HepG2 (cell line): ENCODE measurements around the gene PCYOX1L. TPM values are rescaled to one million over a fixed set of nuclear protein-coding genes. Genes with fewer than 3 reads are reported as not detected.
A peak's percentile ranks its signal among the peaks of the same experiment; 100 is the strongest.

Source experiments
- ATAC-seq: fragments of 200-7000 bp; cut with Tn5 transposase; 3 replicates; pipeline ENCODE4 v1.9.1; 2020; ENCODE audit warnings: mild to moderate bottlenecking, moderate library complexity
- BruUV-seq: library from RNA; stranded (reverse); fragments of 400-500 nt; replicated peaks from 2 replicates; lab custom pipeline; 2021; lab: Mats Ljungman, UMichigan
- CTCF ChIA-PET: fragments of 300-600 bp; formaldehyde crosslinking; extraction: SDS; loops from one replicate; lab custom pipeline; 2021; ENCODE audit warnings: low total read pairs, inconsistent platforms, low intra/inter-chr PET ratio; lab: Yijun Ruan, JAX
- POLR2A ChIA-PET: fragments of 350-600 bp; sonication (Branson Sonifier 250); formaldehyde crosslinking; loops from one replicate; lab custom pipeline; 2020; ENCODE audit warnings: antibody characterized with exemption, inconsistent platforms; lab: Yijun Ruan, JAX
- DNase-seq: peaks from one replicate; pipeline ENCODE4 v3.0.0-alpha.2; 2015; ENCODE audit warnings: low spot score
- FAIRE-seq: peaks from 3 replicates; lab custom pipeline; 2011; peaks lifted over from hg19 to GRCh38; lab: Jason Lieb, UNC
- H2AFZ ChIP-seq: one replicate; pipeline ENCODE4 v1.6.1; 2011; ENCODE audit warnings: low read length, inconsistent platforms
- H3K27ac ChIP-seq: fragments of 300-600 bp; 3 replicates; pipeline ENCODE4 v1.8.0; 2011; ENCODE audit warnings: mixed run types, mild to moderate bottlenecking, mixed read lengths, low read length, inconsistent platforms; ENCODE audit not compliant: insufficient read depth; ENCODE audit errors: extremely low read length
- H3K27me3 ChIP-seq, 2 experiments: fragments of 200-600 bp in 1 of 2; 2 replicates in 1 of 2; 3 replicates in 1 of 2; pipeline versions ENCODE4 v1.6.0 to v1.8.0; 2011; ENCODE audit warnings: low read length in 2 of 2, mild to moderate bottlenecking in 2 of 2, moderate library complexity in 2 of 2, inconsistent platforms in 1 of 2; ENCODE audit not compliant: insufficient read depth in 2 of 2, control insufficient read depth in 1 of 2
- H3K36me3 ChIP-seq, 2 experiments: fragments of 200-600 bp in 1 of 2; replicated peaks in 1 of 2; 2 replicates in 1 of 2; 3 replicates in 1 of 2; pipeline versions ENCODE4 v1.5.1 to v1.8.0; 2011; ENCODE audit warnings: low read length in 2 of 2, inconsistent platforms in 1 of 2; ENCODE audit not compliant: insufficient read depth in 2 of 2, control insufficient read depth in 1 of 2
- H3K4me1 ChIP-seq: 2 replicates; pipeline ENCODE4 v1.5.1; 2012; ENCODE audit warnings: low read length, inconsistent platforms; ENCODE audit not compliant: insufficient read depth
- H3K4me2 ChIP-seq: 2 replicates; pipeline ENCODE4 v1.6.0; 2011; ENCODE audit warnings: low read depth, low read length, inconsistent platforms
- H3K4me3 ChIP-seq, 3 experiments: fragments of 200-600 bp in 1 of 3; sonication (generic), shearing (Covaris generic) in 1 of 3; replicated peaks in 1 of 3; 2 replicates each; pipeline ENCODE4 v1.5.1; 2011 to 2016; ENCODE audit warnings: low read length in 3 of 3, inconsistent platforms in 2 of 3, low read depth in 2 of 3, mild to moderate bottlenecking in 2 of 3, control low read depth in 1 of 3, mixed read lengths in 1 of 3; ENCODE audit not compliant: insufficient read depth in 1 of 3
- H3K79me2 ChIP-seq: one replicate; pipeline ENCODE4 v1.6.1; 2011; ENCODE audit warnings: low read length, inconsistent platforms; ENCODE audit not compliant: insufficient read depth
- H3K9ac ChIP-seq: 2 replicates; pipeline ENCODE4 v1.6.0; 2011; ENCODE audit warnings: mild to moderate bottlenecking, low read depth, low read length, inconsistent platforms; ENCODE audit not compliant: insufficient read depth
- H3K9me3 ChIP-seq: 2 replicates; pipeline ENCODE4 v1.5.1; 2012; ENCODE audit warnings: mild to moderate bottlenecking, low read length
- H4K20me1 ChIP-seq: 2 replicates; pipeline ENCODE4 v1.6.0; 2011; ENCODE audit warnings: inconsistent platforms, mild to moderate bottlenecking, low read length, moderate library complexity; ENCODE audit not compliant: insufficient read depth
- HDAC1 ChIP-seq: sonication (generic); formaldehyde crosslinking; IDR thresholded peaks from 2 replicates; pipeline ENCODE4 v1.5.1; 2020; ENCODE audit warnings: mild to moderate bottlenecking, missing genetic modification reagents
- MBNL3 ChIP-seq: fragments of 250-450 bp; sonication (Bioruptor Pico); conservative IDR thresholded peaks from 2 replicates; pipeline ENCODE4 v1.8.0; 2022; ENCODE audit warnings: mild to moderate bottlenecking, inconsistent platforms
- RARG ChIP-seq: sonication (generic); formaldehyde crosslinking; IDR thresholded peaks from 2 replicates; pipeline ENCODE4 v1.4.0; 2020; ENCODE audit warnings: low read depth, mild to moderate bottlenecking, missing genetic modification reagents
- RBFOX2 ChIP-seq: fragments of 200-400 bp; formaldehyde crosslinking; IDR thresholded peaks from 2 replicates; pipeline ENCODE4 v1.6.1; 2017; ENCODE audit warnings: low read depth, mild to moderate bottlenecking, low read length
- SPEN ChIP-seq: sonication (generic); formaldehyde crosslinking; IDR thresholded peaks from 2 replicates; pipeline ENCODE4 v1.5.1; 2020; ENCODE audit warnings: low read depth, mild to moderate bottlenecking, missing genetic modification reagents
- ZFY ChIP-seq: sonication (generic); formaldehyde crosslinking; IDR thresholded peaks from 2 replicates; pipeline ENCODE4 v1.4.0; 2020; ENCODE audit warnings: missing genetic modification reagents
- ZNF629 ChIP-seq: sonication (generic); formaldehyde crosslinking; conservative IDR thresholded peaks from 2 replicates; pipeline ENCODE4 v1.5.0; 2020; ENCODE audit warnings: missing genetic modification reagents
- WGBS: methylation state at CpG from one replicate; pipeline ENCODE4 v1.1.6; 2017; ENCODE audit warnings: low lambda C conversion rate; 5-methylcytosine and 5-hydroxymethylcytosine counted together
- in situ Hi-C: cut with HindIII; loops from 2 replicates; pipeline ENCODE4 v1.10.0; 2017; ENCODE audit warnings: low pct_unique_long_range_greater_than_20kb; ENCODE audit not compliant: extremely low pct_ligation_motif_present
- intact Hi-C: fragments of 100-400 bp; cut with micrococcal nuclease; formaldehyde crosslinking; loops from one replicate; pipeline ENCODE4 v1.10.0; 2022; ENCODE audit not compliant: unreplicated experiment
- polyA plus RNA-seq, 8 experiments: library from polyadenylated mRNA; depleted of rRNA in 3 of 8; stranded (reverse) in 7 of 8; unstranded in 1 of 8; fragments of >200 nt; fragmentation: Illumina TruSeq in 4 of 8; extraction: Trizol in 4 of 8; gene quantifications; 2 replicates each; pipeline versions ENCODE4 v1.2.1 to v1.2.3, GENCODE V29; 2011 to 2016; ENCODE audit warnings: low read depth in 4 of 8, missing spikeins in 1 of 8, mixed read lengths in 1 of 8; ENCODE audit not compliant: insufficient read depth in 1 of 8
- total RNA-seq, 5 experiments: library from RNA; depleted of rRNA; stranded (reverse); fragments of >200 nt; fragmentation: Illumina TruSeq; extraction: Trizol; gene quantifications; 2 replicates each; pipeline ENCODE4 v1.2.3, GENCODE V29; 2016; ENCODE audit warnings: low read depth in 1 of 5

PCYOX1L gene
- total and polyA plus RNA-seq, 2 of the 13 experiments (the other 11 are each of a cell fraction or from before 2014, with no cell fraction given) = 1.00 to 3.7 TPM

- Histone ChIP-seq H2AFZ (no peak overlapping the region), H3K36me3 (no peaks in the 10 kb centered on the region), H3K4me2 (peak overlapping the region; percentile 63), H3K27me3 (peaks cover 0 to 3% of the 10 kb centered on the region in 2 experiments; a peak in 1 of 5 replicates), H3K4me1 (peaks cover 57% of the 10 kb centered on the region), H3K9ac (peak overlapping the region; percentile 25; the same call in 1 of the 2 replicates), H3K9me3 (no peaks in the 10 kb centered on the region), H4K20me1 (no peaks in the 10 kb centered on the region), H3K27ac (no peak overlapping the region), H3K4me3 (peak overlapping the region in 1 of 3 experiments; percentile 49; a peak in 3 of 6 replicates), H3K79me2 (no peaks in the 10 kb centered on the region)
- ChIA-PET POLR2A (interaction anchor here (1.1 to 2.0 kb wide), 3 partner anchors 13 to 59 kb away, joined by 3 to 7 read pairs (median 5); partner anchors contain the start of gene GRPEL2), CTCF (interaction anchor here (3.4 kb wide), 1 partner anchor 51 kb away, joined by 35 read pairs; no protein-coding TSS in a partner anchor)
- no peak for ATAC-seq
- in situ Hi-C loops = loop anchor here (10.0 kb wide), 1 partner anchor 55 kb away; no protein-coding TSS in a partner anchor
- TSS peak; percentile 79 for BruUV-seq
- intact Hi-C loops = no loop called here
- FAIRE-seq = no peak
- DNase-seq = no peak
- 66% methylated on average over 5 of the region's 5 CpGs for WGBS
- TF ChIP-seq ZFY (CRISPR knock-in tag) (peak; percentile 22; the same call in 1 of the 2 replicates), MBNL3 (CRISPR knock-in tag) (no peak), ZNF629 (CRISPR knock-in tag) (peak; percentile 83), RARG (no peak), RBFOX2 (no peak), SPEN (no peak), HDAC1 (CRISPR knock-in tag) (0 out of 2 replicates have a peak, but pooled peaks have one; percentile 5)
Observed at GRCh38 chr5:149379818-149380374, 22.1 kb downstream of the PCYOX1L start.
